Sigmoid colon (tissue), 4 donors: ENCODE results near the gene TENT5C.

Experiments
- EP300 ChIP-seq, 4 donors: sonication (generic); formaldehyde crosslinking; IDR thresholded peaks; one replicate each; pipeline ENCODE4 v1.6.1; 2017; ENCODE audit warnings: antibody characterized with exemption in 4 of 4
- POLR2A ChIP-seq, 2 donors: fragments of 450-650 bp; IDR thresholded peaks; one replicate each; pipeline ENCODE4 v1.6.1; 2016; ENCODE audit warnings: antibody characterized with exemption in 2 of 2, mild to moderate bottlenecking in 2 of 2, moderate library complexity in 2 of 2
- POLR2AphosphoS5 ChIP-seq, 4 donors: sonication (generic); formaldehyde crosslinking; IDR thresholded peaks; one replicate each; pipeline ENCODE4 v1.6.1; 2017; ENCODE audit warnings: antibody characterized with exemption in 4 of 4
- TF ChIP-seq, protein P1 (sequence below), 4 experiments: fragments of 450-650 bp in 3 of 4; fragments of 200-600 bp in 1 of 4; IDR thresholded peaks; one replicate each; pipeline ENCODE4 v1.5.1; 2016 to 2019; ENCODE audit warnings: antibody characterized with exemption in 4 of 4, mild to moderate bottlenecking in 3 of 4, moderate library complexity in 2 of 4

GRCh38 chr1:117565076-117565556 lies 40.7 kb upstream of the TENT5C start:
- TF ChIP-seq EP300 (IDR thresholded peaks at IDR 0.05) = no peak
- TF ChIP-seq, protein P1, sequence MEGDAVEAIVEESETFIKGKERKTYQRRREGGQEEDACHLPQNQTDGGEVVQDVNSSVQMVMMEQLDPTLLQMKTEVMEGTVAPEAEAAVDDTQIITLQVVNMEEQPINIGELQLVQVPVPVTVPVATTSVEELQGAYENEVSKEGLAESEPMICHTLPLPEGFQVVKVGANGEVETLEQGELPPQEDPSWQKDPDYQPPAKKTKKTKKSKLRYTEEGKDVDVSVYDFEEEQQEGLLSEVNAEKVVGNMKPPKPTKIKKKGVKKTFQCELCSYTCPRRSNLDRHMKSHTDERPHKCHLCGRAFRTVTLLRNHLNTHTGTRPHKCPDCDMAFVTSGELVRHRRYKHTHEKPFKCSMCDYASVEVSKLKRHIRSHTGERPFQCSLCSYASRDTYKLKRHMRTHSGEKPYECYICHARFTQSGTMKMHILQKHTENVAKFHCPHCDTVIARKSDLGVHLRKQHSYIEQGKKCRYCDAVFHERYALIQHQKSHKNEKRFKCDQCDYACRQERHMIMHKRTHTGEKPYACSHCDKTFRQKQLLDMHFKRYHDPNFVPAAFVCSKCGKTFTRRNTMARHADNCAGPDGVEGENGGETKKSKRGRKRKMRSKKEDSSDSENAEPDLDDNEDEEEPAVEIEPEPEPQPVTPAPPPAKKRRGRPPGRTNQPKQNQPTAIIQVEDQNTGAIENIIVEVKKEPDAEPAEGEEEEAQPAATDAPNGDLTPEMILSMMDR (IDR thresholded peaks at IDR 0.05) = no peak
- TF ChIP-seq POLR2A (IDR thresholded peaks at IDR 0.05) = no peak
- no peak for TF ChIP-seq POLR2AphosphoS5 (IDR thresholded peaks at IDR 0.05)
